DMS114 treated with DMSO at 0.1 percent for 48 hours (cell line): Measurements from ENCODE around the gene SANBR.

Experiments used
- DNase-seq: peaks from one replicate; lab custom pipeline; 2025; ENCODE audit not compliant: unreplicated experiment; lab: John Stamatoyannopoulos, UW

Gene SANBR

GRCh38 chr2:61089797-61090196, 24.1 kb downstream of the SANBR start:
- DNase-seq, result no peak

GRCh38 chr2:61090386-61090921, 24.8 kb downstream of the SANBR start:
- DNase-seq, result no peak

GRCh38 chr2:61091485-61091884, 25.8 kb downstream of the SANBR start:
- no peak for DNase-seq

GRCh38 chr2:61096438-61096837, 30.8 kb downstream of the SANBR start:
- DNase-seq, result no peak

GRCh38 chr2:61100801-61101200, 35.1 kb downstream of the SANBR start:
- no peak for DNase-seq

- no peak for DNase-seq
These were observed 43.6 kb downstream of the SANBR start for GRCh38 chr2:61109291-61109690.

GRCh38 chr2:61111708-61112107, 46.0 kb downstream of the SANBR start:
- no peak for DNase-seq

- DNase-seq, result no peak
These were observed 48.5 kb downstream of the SANBR start for GRCh38 chr2:61114147-61114546.
